ENCODE data around the gene THSD4.
"Not testable (repeated sequence)": the region's sequence is repeated elsewhere in the genome, so short reads cannot be mapped to it uniquely, and the experiment has no call there.

Gene THSD4

GRCh38 chr15:71303977-71304376 lies 188.7 kb downstream of the THSD4 start:
- Histone ChIP-seq H3K36me3 (ENCODE audit: control insufficient read depth, insufficient read depth, low read length, severe bottlenecking) (no peaks in the 10 kb centered on the region), H3K9ac (ENCODE audit: low read length) (no peak overlapping the region), H3K27me3 (replicated peaks; ENCODE audit: control insufficient read depth, insufficient read depth, low read length) (no peaks in the 10 kb centered on the region), H3K4me1 (ENCODE audit: control insufficient read depth, insufficient read depth, low read length) (no peaks in the 10 kb centered on the region), H3K4me3 (ENCODE audit: low read length) (no peak overlapping the region), H3K9me3 (ENCODE audit: control insufficient read depth, low read length) (no peaks in the 10 kb centered on the region)
- DNase-seq (ENCODE audit: low read depth): no peak

- H3K9ac ChIP-seq (ENCODE audit: low read length): no peak overlapping the region
- no peaks in the 10 kb centered on the region for H3K36me3 ChIP-seq (ENCODE audit: control insufficient read depth, insufficient read depth, low read length, severe bottlenecking)
- no peaks in the 10 kb centered on the region for H3K9me3 ChIP-seq (ENCODE audit: control insufficient read depth, low read length)
- no peaks in the 10 kb centered on the region for H3K4me1 ChIP-seq (ENCODE audit: control insufficient read depth, insufficient read depth, low read length)
- no peak overlapping the region for H3K4me3 ChIP-seq (ENCODE audit: low read length)
- H3K27me3 ChIP-seq (replicated peaks; ENCODE audit: control insufficient read depth, insufficient read depth, low read length): no peaks in the 10 kb centered on the region
- DNase-seq (ENCODE audit: low read depth): peak; percentile 60
Measured at GRCh38 chr15:71304681-71305080, 189.4 kb downstream of the THSD4 start.

DNA sequence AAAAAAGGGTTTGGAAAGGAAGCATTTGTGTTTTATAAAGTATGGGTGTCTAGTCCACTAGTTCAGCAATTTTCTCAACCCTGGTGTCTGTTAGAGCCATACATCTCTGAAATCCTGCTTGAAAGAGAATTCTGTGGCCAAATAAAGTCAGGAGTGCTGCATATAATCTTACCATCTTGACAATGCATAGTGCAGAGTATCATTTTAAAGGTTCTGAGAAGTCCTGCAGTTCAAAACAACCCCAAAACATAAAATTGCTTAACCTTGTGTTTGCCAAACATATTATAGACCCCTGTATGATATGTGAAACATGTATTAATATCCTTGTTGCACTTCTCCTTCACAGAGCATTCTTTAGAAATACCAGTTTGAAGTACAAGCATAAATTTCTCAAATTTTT lies 191.3 kb downstream of the THSD4 start:
- DNase-seq (ENCODE audit: low read depth): no peak
- H3K4me1 ChIP-seq (ENCODE audit: control insufficient read depth, insufficient read depth, low read length): no peaks in the 10 kb centered on the region
- no peak overlapping the region for H3K4me3 ChIP-seq (ENCODE audit: low read length)
- no peaks in the 10 kb centered on the region for H3K9me3 ChIP-seq (ENCODE audit: control insufficient read depth, low read length)
- no peaks in the 10 kb centered on the region for H3K27me3 ChIP-seq (replicated peaks; ENCODE audit: control insufficient read depth, insufficient read depth, low read length)
- no peak overlapping the region for H3K9ac ChIP-seq (ENCODE audit: low read length)
- H3K36me3 ChIP-seq (ENCODE audit: control insufficient read depth, insufficient read depth, low read length, severe bottlenecking): no peaks in the 10 kb centered on the region

GRCh38 chr15:71312194-71312708 lies 197.0 kb downstream of the THSD4 start:
- Histone ChIP-seq H3K9ac (ENCODE audit: low read length) (no peak overlapping the region), H3K36me3 (ENCODE audit: control insufficient read depth, insufficient read depth, low read length, severe bottlenecking) (no peaks in the 10 kb centered on the region), H3K4me3 (ENCODE audit: low read length) (no peak overlapping the region), H3K4me1 (ENCODE audit: control insufficient read depth, insufficient read depth, low read length) (no peaks in the 10 kb centered on the region), H3K27me3 (replicated peaks; ENCODE audit: control insufficient read depth, insufficient read depth, low read length) (no peaks in the 10 kb centered on the region), H3K9me3 (ENCODE audit: control insufficient read depth, low read length) (no peaks in the 10 kb centered on the region)
- no peak for DNase-seq (ENCODE audit: low read depth)

GRCh38 chr15:71312731-71313460 lies 197.6 kb downstream of the THSD4 start:
- H3K27me3 ChIP-seq (replicated peaks; ENCODE audit: control insufficient read depth, insufficient read depth, low read length): no peaks in the 10 kb centered on the region
- H3K9ac ChIP-seq (ENCODE audit: low read length): no peak overlapping the region
- DNase-seq (ENCODE audit: low read depth): no peak
- H3K9me3 ChIP-seq (ENCODE audit: control insufficient read depth, low read length): no peaks in the 10 kb centered on the region
- H3K36me3 ChIP-seq (ENCODE audit: control insufficient read depth, insufficient read depth, low read length, severe bottlenecking): no peaks in the 10 kb centered on the region
- H3K4me1 ChIP-seq (ENCODE audit: control insufficient read depth, insufficient read depth, low read length): no peaks in the 10 kb centered on the region
- no peak overlapping the region for H3K4me3 ChIP-seq (ENCODE audit: low read length)

DNA sequence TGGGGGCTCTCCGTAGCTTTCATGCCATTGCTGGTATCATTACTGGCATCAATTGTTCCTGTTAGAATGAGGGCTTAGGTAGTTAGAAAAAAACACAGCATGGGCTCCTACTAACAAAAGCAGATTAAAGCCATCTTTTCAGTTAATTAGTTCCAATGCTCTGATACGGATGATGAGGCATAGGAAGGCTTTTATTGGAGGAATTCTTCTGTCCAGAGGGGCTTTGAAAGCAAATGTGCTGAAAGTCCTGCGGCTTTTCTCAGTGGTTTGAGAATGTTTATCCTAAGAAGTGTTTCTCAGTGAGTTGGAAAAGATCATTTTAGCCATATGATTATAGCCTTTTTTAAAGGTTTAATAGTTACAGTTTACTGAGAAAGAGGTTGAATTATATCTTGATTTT lies 198.5 kb downstream of the THSD4 start:
- peak; percentile 63 for DNase-seq (ENCODE audit: low read depth)
- Histone ChIP-seq H3K9ac (ENCODE audit: low read length) (no peak overlapping the region), H3K36me3 (ENCODE audit: control insufficient read depth, insufficient read depth, low read length, severe bottlenecking) (no peaks in the 10 kb centered on the region), H3K9me3 (ENCODE audit: control insufficient read depth, low read length) (no peaks in the 10 kb centered on the region), H3K4me1 (ENCODE audit: control insufficient read depth, insufficient read depth, low read length) (no peaks in the 10 kb centered on the region), H3K27me3 (replicated peaks; ENCODE audit: control insufficient read depth, insufficient read depth, low read length) (no peaks in the 10 kb centered on the region), H3K4me3 (ENCODE audit: low read length) (no peak overlapping the region)

GRCh38 chr15:71314956-71315537 lies 199.8 kb downstream of the THSD4 start:
- H3K27me3 ChIP-seq (replicated peaks; ENCODE audit: control insufficient read depth, insufficient read depth, low read length): no peaks in the 10 kb centered on the region
- no peaks in the 10 kb centered on the region for H3K4me1 ChIP-seq (ENCODE audit: control insufficient read depth, insufficient read depth, low read length)
- DNase-seq (ENCODE audit: low read depth): no peak
- no peaks in the 10 kb centered on the region for H3K36me3 ChIP-seq (ENCODE audit: control insufficient read depth, insufficient read depth, low read length, severe bottlenecking)
- no peak overlapping the region for H3K9ac ChIP-seq (ENCODE audit: low read length)
- H3K4me3 ChIP-seq (ENCODE audit: low read length): no peak overlapping the region
- H3K9me3 ChIP-seq (ENCODE audit: control insufficient read depth, low read length): no peaks in the 10 kb centered on the region

DNA sequence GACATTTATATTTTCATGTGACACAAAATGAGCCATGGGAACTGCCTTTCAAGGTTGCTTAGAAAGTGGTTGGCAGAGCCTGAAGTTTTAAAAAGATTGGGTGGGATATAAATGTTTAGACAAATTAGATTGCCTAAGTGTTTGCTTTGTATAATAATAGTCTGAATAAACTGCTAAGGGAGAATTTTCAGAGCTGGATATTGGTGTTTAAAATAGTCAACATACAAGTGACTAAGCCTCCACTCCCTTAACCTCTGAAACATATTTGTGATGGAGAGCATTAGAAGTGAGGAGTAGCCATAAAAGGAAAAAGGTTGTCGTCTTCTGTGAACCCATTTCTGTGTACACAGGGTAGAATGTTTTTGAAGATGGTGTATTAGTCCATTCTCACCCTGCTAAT lies 201.6 kb downstream of the THSD4 start:
- Histone ChIP-seq H3K9ac (ENCODE audit: low read length) (no peak overlapping the region), H3K36me3 (ENCODE audit: control insufficient read depth, insufficient read depth, low read length, severe bottlenecking) (no peaks in the 10 kb centered on the region), H3K27me3 (replicated peaks; ENCODE audit: control insufficient read depth, insufficient read depth, low read length) (no peaks in the 10 kb centered on the region), H3K4me3 (ENCODE audit: low read length) (no peak overlapping the region), H3K4me1 (ENCODE audit: control insufficient read depth, insufficient read depth, low read length) (no peaks in the 10 kb centered on the region), H3K9me3 (ENCODE audit: control insufficient read depth, low read length) (no peaks in the 10 kb centered on the region)
- no peak for DNase-seq (ENCODE audit: low read depth)

- not testable (repeated sequence) for H3K9me3 ChIP-seq (ENCODE audit: control insufficient read depth, low read length); H3K9ac ChIP-seq (ENCODE audit: low read length); DNase-seq (ENCODE audit: low read depth); H3K4me3 ChIP-seq (ENCODE audit: low read length); H3K4me1 ChIP-seq (ENCODE audit: control insufficient read depth, insufficient read depth, low read length); H3K36me3 ChIP-seq (ENCODE audit: control insufficient read depth, insufficient read depth, low read length, severe bottlenecking); H3K27me3 ChIP-seq (replicated peaks; ENCODE audit: control insufficient read depth, insufficient read depth, low read length)
Measured at GRCh38 chr15:71319424-71319823, 204.2 kb downstream of the THSD4 start.

GRCh38 chr15:71319935-71320334 lies 204.7 kb downstream of the THSD4 start:
- no peaks in the 10 kb centered on the region for H3K4me1 ChIP-seq (ENCODE audit: control insufficient read depth, insufficient read depth, low read length)
- DNase-seq (ENCODE audit: low read depth): no peak
- H3K9me3 ChIP-seq (ENCODE audit: control insufficient read depth, low read length): no peaks in the 10 kb centered on the region

DNA sequence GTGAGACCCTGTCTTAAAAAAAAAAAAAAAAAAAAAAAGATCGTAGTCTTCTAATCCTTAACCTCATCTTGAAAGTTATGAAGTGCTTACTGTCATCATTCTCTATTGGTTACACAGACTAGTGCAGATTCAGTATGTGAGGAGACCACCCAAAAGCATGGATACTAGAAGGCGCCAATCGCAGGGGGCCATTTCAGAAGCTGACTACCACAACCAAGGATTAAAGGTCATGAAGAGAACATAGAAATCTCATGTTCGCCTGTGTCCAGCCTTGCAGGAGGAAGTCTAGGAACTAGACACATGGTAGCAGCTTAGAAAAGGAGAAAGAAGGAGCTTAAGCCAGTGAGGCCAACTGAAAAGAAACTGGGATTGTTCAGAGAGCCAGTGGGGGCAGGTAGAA lies 207.8 kb downstream of the THSD4 start:
- Histone ChIP-seq H3K4me3 (ENCODE audit: low read length) (no peak overlapping the region), H3K9me3 (ENCODE audit: control insufficient read depth, low read length) (no peaks in the 10 kb centered on the region), H3K9ac (ENCODE audit: low read length) (no peak overlapping the region), H3K4me1 (ENCODE audit: control insufficient read depth, insufficient read depth, low read length) (peaks cover 12% of the 10 kb centered on the region), H3K27me3 (replicated peaks; ENCODE audit: control insufficient read depth, insufficient read depth, low read length) (no peaks in the 10 kb centered on the region), H3K36me3 (ENCODE audit: control insufficient read depth, insufficient read depth, low read length, severe bottlenecking) (no peaks in the 10 kb centered on the region)
- no peak for DNase-seq (ENCODE audit: low read depth)

More at GRCh38 chr15:71319935-71320334, 204.7 kb downstream of the THSD4 start:
- Histone ChIP-seq H3K9ac (ENCODE audit: low read length) (no peak overlapping the region), H3K27me3 (replicated peaks; ENCODE audit: control insufficient read depth, insufficient read depth, low read length) (no peaks in the 10 kb centered on the region), H3K36me3 (ENCODE audit: control insufficient read depth, insufficient read depth, low read length, severe bottlenecking) (no peaks in the 10 kb centered on the region), H3K4me3 (ENCODE audit: low read length) (no peak overlapping the region)

Data from adipocyte (in vitro differentiated cells).